Endometrial microvascular endothelial cells (primary cell): ENCODE data around the gene LRRC32. TPM values are rescaled to one million over a fixed set of nuclear protein-coding genes. Genes with fewer than 3 reads are reported as not detected.

ENCODE experiments used
- in situ Hi-C: cut with HindIII; loops from 2 replicates; pipeline ENCODE4 v1.10.0; 2017; ENCODE audit warnings: low sequenced_read_pairs, low pct_unique_long_range_greater_than_20kb; ENCODE audit errors: inconsistent ontology term
- total RNA-seq: library from RNA; depleted of rRNA; stranded (reverse); fragments of >200 nt; gene quantifications from one replicate; pipeline ENCODE4 v1.2.3, GENCODE V29; 2015; ENCODE audit errors: inconsistent ontology term

Gene LRRC32
- total RNA-seq: 53.6 TPM

GRCh38 chr11:76670485-76671236 lies at the start of gene LRRC32:
Gene LRRC32, minus strand, starts transcription at chr11:76670747. Its CDS starts 4,793 bp downstream, at chr11:76665954.
- in situ Hi-C loops: no loop called here

GRCh38 chr11:76719686-76720085 lies 49.1 kb upstream of the LRRC32 start:
- in situ Hi-C loops: no loop called here

GRCh38 chr11:76719281-76719680 lies 48.7 kb upstream of the LRRC32 start:
- in situ Hi-C loops: no loop called here

GRCh38 chr11:76717816-76718215 lies 47.3 kb upstream of the LRRC32 start:
- in situ Hi-C loops: no loop called here

- in situ Hi-C loops: no loop called here
These were observed 46.8 kb upstream of the LRRC32 start for GRCh38 chr11:76717369-76717768.

- in situ Hi-C loops: no loop called here
These were observed 45.7 kb upstream of the LRRC32 start for GRCh38 chr11:76716268-76716667.

GRCh38 chr11:76714493-76714892 lies 43.9 kb upstream of the LRRC32 start:
- in situ Hi-C loops: no loop called here

- in situ Hi-C loops: no loop called here
These were observed 43.0 kb upstream of the LRRC32 start for GRCh38 chr11:76713499-76713898.

- in situ Hi-C loops: no loop called here
These were observed 41.6 kb upstream of the LRRC32 start for GRCh38 chr11:76712125-76712524.

- in situ Hi-C loops: no loop called here
These were observed 39.2 kb upstream of the LRRC32 start for GRCh38 chr11:76709756-76710155.

- in situ Hi-C loops: no loop called here
These were observed 38.6 kb upstream of the LRRC32 start for GRCh38 chr11:76708972-76709660.

- in situ Hi-C loops: no loop called here
These were observed 36.8 kb upstream of the LRRC32 start for GRCh38 chr11:76707293-76707825.

- in situ Hi-C loops: no loop called here
These were observed 36.1 kb upstream of the LRRC32 start for GRCh38 chr11:76706667-76707066.

- in situ Hi-C loops: no loop called here
These were observed 35.3 kb upstream of the LRRC32 start for GRCh38 chr11:76705826-76706225.

- in situ Hi-C loops: no loop called here
These were observed 33.8 kb upstream of the LRRC32 start for GRCh38 chr11:76704171-76704948.

GRCh38 chr11:76703707-76704106 lies 33.2 kb upstream of the LRRC32 start:
- in situ Hi-C loops: no loop called here

- in situ Hi-C loops: no loop called here
These were observed 32.0 kb upstream of the LRRC32 start for GRCh38 chr11:76702336-76703128.

- in situ Hi-C loops: no loop called here
These were observed 30.9 kb upstream of the LRRC32 start for GRCh38 chr11:76701294-76702040.
